Glutamatergic neuron (in vitro differentiated cells): Measurements from ENCODE around the gene ATN1. TPM values are rescaled to one million over a fixed set of nuclear protein-coding genes. Genes with fewer than 3 reads are reported as not detected.

ENCODE experiments used
- DNase-seq: peaks from one replicate; pipeline ENCODE4 v3.0.0; 2022
- H3K27ac Mint-ChIP-seq: one replicate; pipeline ENCODE4 v1.8.0; 2020; ENCODE audit warnings: mild to moderate bottlenecking, mixed read lengths, inconsistent platforms; ENCODE audit not compliant: unreplicated experiment
- H3K27me3 Mint-ChIP-seq: one replicate; pipeline ENCODE4 v1.8.0; 2020; ENCODE audit warnings: mild to moderate bottlenecking, moderate library complexity, mixed read lengths, inconsistent platforms; ENCODE audit not compliant: unreplicated experiment
- H3K36me3 Mint-ChIP-seq: one replicate; pipeline ENCODE4 v1.8.0; 2020; ENCODE audit warnings: mild to moderate bottlenecking, mixed read lengths, inconsistent platforms; ENCODE audit not compliant: unreplicated experiment
- H3K4me1 Mint-ChIP-seq: one replicate; pipeline ENCODE4 v1.8.0; 2020; ENCODE audit warnings: mild to moderate bottlenecking, low read depth, mixed read lengths, inconsistent platforms; ENCODE audit not compliant: unreplicated experiment
- H3K4me3 Mint-ChIP-seq: one replicate; pipeline ENCODE4 v1.8.0; 2020; ENCODE audit warnings: mild to moderate bottlenecking, mixed read lengths, inconsistent platforms; ENCODE audit not compliant: unreplicated experiment
- H3K9me3 Mint-ChIP-seq: one replicate; pipeline ENCODE4 v1.8.0; 2020; ENCODE audit warnings: mild to moderate bottlenecking, moderate library complexity, mixed read lengths, inconsistent platforms; ENCODE audit not compliant: unreplicated experiment
- total RNA-seq: library from RNA; stranded (reverse); fragmentation: NEBNext Ultra II Directional; extraction: Animal tissue kit (Norgen Biotek cat#: 25700); gene quantifications from one replicate; pipeline ENCODE4 v1.2.1, GENCODE V29; 2021; ENCODE audit not compliant: unreplicated experiment
- TF ChIP-seq, protein P1 (sequence below): fragments of 200-600 bp; sonication (generic); IDR thresholded peaks from one replicate; pipeline ENCODE4 v1.5.0; 2021; ENCODE audit not compliant: partially characterized antibody, unreplicated experiment

Gene ATN1
- total RNA-seq, 1 donor from 2014 or later = 94.6 TPM

DNA sequence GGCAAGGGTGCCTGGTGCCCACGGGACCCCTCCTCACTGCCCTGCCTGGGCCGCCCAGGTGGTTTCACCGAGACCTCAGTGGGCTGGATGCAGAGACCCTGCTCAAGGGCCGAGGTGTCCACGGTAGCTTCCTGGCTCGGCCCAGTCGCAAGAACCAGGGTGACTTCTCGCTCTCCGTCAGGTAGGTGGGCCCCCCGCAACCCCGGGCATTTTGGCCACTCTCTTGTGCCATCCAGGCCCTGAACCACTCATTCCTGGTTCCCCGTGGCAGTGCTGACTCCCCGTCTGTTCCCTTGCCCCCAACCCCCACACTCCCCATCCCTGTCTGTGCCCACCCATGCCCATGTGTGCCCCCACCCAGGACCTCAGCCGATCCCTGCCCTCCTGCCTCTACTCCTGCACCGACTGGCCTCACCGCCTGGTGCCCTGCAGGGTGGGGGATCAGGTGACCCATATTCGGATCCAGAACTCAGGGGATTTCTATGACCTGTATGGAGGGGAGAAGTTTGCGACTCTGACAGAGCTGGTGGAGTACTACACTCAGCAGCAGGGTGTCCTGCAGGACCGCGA is 23.9 kb downstream of the ATN1 start:
- H3K27ac Mint-ChIP-seq = no peak overlapping the region
- DNase-seq = no peak
- H3K9me3 Mint-ChIP-seq = no peaks in the 10 kb centered on the region
- no peak overlapping the region for H3K4me3 Mint-ChIP-seq
- H3K36me3 Mint-ChIP-seq = no peaks in the 10 kb centered on the region
- TF ChIP-seq, protein P1, sequence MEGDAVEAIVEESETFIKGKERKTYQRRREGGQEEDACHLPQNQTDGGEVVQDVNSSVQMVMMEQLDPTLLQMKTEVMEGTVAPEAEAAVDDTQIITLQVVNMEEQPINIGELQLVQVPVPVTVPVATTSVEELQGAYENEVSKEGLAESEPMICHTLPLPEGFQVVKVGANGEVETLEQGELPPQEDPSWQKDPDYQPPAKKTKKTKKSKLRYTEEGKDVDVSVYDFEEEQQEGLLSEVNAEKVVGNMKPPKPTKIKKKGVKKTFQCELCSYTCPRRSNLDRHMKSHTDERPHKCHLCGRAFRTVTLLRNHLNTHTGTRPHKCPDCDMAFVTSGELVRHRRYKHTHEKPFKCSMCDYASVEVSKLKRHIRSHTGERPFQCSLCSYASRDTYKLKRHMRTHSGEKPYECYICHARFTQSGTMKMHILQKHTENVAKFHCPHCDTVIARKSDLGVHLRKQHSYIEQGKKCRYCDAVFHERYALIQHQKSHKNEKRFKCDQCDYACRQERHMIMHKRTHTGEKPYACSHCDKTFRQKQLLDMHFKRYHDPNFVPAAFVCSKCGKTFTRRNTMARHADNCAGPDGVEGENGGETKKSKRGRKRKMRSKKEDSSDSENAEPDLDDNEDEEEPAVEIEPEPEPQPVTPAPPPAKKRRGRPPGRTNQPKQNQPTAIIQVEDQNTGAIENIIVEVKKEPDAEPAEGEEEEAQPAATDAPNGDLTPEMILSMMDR = no peak
- peaks cover 12% of the 10 kb centered on the region for H3K27me3 Mint-ChIP-seq
- H3K4me1 Mint-ChIP-seq = peaks cover 5% of the 10 kb centered on the region

DNA sequence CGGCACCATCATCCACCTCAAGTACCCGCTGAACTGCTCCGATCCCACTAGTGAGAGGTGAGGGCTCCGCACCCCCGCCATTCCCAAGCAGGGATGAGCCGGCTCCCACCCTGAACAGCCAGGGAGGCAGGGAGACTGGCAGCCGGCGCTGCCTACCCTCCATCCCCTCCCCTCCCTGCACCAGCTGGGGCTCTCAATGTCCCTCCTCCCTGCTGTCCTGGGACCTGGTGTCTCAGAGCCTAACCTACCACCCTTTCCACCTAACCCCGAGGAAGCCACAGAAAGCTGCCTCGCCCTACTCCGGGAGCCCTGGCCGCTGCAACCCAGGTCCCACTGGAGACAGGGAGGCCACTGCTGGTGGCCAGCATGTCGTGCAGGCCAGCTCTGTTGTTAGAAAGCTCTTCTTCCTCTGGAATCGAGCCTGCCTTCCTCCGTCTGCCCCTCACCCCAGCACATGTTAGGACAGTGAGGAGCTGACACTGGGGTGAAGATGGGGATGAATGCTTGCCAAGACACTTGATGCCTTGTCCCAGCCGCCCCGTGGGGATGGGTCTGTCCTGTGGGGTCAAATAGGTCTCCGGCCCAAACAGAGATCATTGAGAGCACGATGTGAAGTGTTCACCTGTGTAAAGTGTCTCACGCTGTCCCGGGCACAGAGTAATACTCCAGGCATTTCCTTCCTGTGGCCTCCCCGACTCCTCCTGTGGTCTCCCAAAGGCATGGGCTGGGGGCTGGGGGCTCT is 24.5 kb downstream of the ATN1 start:
- Mint-ChIP-seq H3K9me3 (peaks cover 2% of the 10 kb centered on the region), H3K27ac (no peak overlapping the region), H3K4me3 (no peak overlapping the region), H3K4me1 (no peaks in the 10 kb centered on the region), H3K36me3 (no peaks in the 10 kb centered on the region), H3K27me3 (peaks cover 11% of the 10 kb centered on the region)
- DNase-seq = no peak
- TF ChIP-seq, protein P1 = no peak

DNA sequence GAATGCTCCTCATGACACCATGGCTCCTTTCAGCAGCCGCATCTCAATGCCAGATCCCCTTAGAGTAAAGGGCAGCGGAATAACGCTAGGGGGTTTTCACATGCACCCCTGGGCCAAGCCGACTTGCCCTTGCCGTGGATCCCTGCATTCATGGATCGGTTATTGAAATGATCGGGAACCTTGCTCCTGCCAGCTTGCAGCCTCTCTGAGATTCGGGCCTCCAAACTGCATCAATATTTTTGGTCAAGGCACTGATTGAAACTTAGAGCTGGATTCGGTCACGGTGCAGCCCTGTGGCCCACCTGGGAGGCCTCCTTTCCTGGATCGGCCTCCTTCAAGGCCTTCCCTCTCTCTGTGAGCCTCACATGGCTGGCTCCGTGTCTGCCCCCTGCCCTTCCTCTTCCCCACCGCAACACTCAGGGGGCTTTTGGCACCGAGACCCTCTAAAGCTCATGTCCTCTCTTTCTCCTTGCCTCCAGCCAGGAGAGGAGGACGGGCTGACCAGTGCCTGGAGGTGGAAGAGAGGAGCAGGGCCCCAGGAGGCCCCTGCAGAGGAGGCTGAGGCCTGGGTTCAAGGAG is 25.2 kb downstream of the ATN1 start:
- no peak overlapping the region for H3K27ac Mint-ChIP-seq
- H3K4me3 Mint-ChIP-seq = no peak overlapping the region

DNA sequence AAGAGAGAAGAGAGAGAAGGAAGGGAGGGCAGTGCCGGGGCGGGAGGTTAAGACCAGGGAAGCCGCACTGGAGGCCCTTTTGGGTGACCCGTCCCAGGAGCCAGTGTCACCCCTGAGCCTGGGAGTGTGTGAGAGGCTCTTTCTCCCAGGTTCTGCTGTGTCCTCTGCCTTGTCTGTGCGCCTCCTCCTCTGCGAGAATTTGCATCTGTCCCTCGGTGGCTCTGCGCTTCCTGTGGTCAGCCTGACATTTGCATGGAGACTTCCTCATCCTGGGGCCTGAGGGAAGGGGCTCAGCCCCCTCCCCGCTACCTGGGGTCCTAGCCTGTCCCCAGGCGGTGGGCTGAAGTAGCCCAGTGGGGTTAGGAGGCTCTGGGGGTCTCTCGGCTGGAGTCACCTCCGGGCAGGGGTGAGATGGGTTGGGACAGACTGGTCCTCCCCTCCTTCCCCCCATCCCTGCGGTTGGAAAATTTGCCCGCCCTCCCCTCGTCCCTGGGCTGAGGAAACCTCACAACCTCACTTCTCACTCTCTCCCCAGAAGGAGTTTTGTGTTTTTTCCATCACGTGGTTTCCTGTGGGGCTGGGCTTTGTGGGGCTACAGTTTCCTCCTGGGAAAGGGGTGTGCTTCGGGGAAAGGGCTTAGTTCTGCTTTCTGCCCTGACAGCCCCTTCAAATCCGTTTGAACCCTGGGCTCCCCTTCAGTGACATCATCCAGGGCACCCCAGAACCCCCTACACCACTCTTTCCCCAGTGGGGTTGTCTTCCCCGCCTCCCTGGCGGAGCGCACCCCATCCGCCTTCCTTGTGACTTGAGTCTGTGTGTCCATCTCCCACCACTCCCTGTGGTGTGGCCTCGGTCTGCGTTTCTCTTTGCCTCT is 25.9 kb downstream of the ATN1 start:
- peaks cover 12% of the 10 kb centered on the region for H3K27me3 Mint-ChIP-seq
- no peak for DNase-seq
- H3K4me1 Mint-ChIP-seq = no peaks in the 10 kb centered on the region
- peak overlapping the region; percentile 32 for H3K4me3 Mint-ChIP-seq
- TF ChIP-seq, protein P1 = no peak
- no peak overlapping the region for H3K27ac Mint-ChIP-seq
- H3K9me3 Mint-ChIP-seq = peaks cover 6% of the 10 kb centered on the region
- no peaks in the 10 kb centered on the region for H3K36me3 Mint-ChIP-seq

More for the DNA sequence above, 25.2 kb downstream of the ATN1 start:
- DNase-seq = no peak
- H3K36me3 Mint-ChIP-seq = no peaks in the 10 kb centered on the region
- TF ChIP-seq, protein P1 = no peak
- peaks cover 9% of the 10 kb centered on the region for H3K27me3 Mint-ChIP-seq
- H3K9me3 Mint-ChIP-seq = peaks cover 2% of the 10 kb centered on the region
- no peaks in the 10 kb centered on the region for H3K4me1 Mint-ChIP-seq
